ENCODE data around the gene PC. TPM values are rescaled to one million over a fixed set of nuclear protein-coding genes. Genes with fewer than 3 reads are reported as not detected.

Gene PC
- total RNA-seq, 1 experiment from 2014 or later, result 22.5 TPM

- H3K4me1 Mint-ChIP-seq (ENCODE audit: low read depth, unreplicated experiment), result peaks cover 16% of the 10 kb centered on the region
- Histone ChIP-seq H3K27me3 (replicated peaks; ENCODE audit: control insufficient read depth, insufficient read depth, low read length) (no peaks in the 10 kb centered on the region), H3K4me3 (ENCODE audit: low read depth, low read length) (no peak overlapping the region), H3K36me3 (ENCODE audit: control insufficient read depth, insufficient read depth, low read length) (no peaks in the 10 kb centered on the region), H3K4me1 (peaks cover 10% of the 10 kb centered on the region), H3K9me3 (no peaks in the 10 kb centered on the region)
- CTCF ChIA-PET, result no interaction called here
- no peak for DNase-seq
- no peaks in the 10 kb centered on the region for H3K36me3 Mint-ChIP-seq (ENCODE audit: insufficient read depth, unreplicated experiment)
- intact Hi-C loops (cut with micrococcal nuclease; ENCODE audit: unreplicated experiment), result no loop called here
- H3K27ac Mint-ChIP-seq (ENCODE audit: unreplicated experiment), result no peak overlapping the region
- H3K4me3 Mint-ChIP-seq (ENCODE audit: unreplicated experiment), result no peak overlapping the region
- POLR2A ChIA-PET, result no interaction called here
- no peaks in the 10 kb centered on the region for H3K27me3 Mint-ChIP-seq (ENCODE audit: insufficient read depth, unreplicated experiment)
- TF ChIP-seq, protein P1, sequence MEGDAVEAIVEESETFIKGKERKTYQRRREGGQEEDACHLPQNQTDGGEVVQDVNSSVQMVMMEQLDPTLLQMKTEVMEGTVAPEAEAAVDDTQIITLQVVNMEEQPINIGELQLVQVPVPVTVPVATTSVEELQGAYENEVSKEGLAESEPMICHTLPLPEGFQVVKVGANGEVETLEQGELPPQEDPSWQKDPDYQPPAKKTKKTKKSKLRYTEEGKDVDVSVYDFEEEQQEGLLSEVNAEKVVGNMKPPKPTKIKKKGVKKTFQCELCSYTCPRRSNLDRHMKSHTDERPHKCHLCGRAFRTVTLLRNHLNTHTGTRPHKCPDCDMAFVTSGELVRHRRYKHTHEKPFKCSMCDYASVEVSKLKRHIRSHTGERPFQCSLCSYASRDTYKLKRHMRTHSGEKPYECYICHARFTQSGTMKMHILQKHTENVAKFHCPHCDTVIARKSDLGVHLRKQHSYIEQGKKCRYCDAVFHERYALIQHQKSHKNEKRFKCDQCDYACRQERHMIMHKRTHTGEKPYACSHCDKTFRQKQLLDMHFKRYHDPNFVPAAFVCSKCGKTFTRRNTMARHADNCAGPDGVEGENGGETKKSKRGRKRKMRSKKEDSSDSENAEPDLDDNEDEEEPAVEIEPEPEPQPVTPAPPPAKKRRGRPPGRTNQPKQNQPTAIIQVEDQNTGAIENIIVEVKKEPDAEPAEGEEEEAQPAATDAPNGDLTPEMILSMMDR (IDR thresholded peaks at IDR 0.05; ENCODE audit: insufficient read depth in 1 of 2, low read depth in 1 of 2, low read length in 1 of 2, severe bottlenecking in 1 of 2, unreplicated experiment in 1 of 2), result no peak
- H3K9me3 Mint-ChIP-seq (ENCODE audit: unreplicated experiment), result no peaks in the 10 kb centered on the region
- no TSS peak for BruUV-seq (replicated peaks)
Measured at GRCh38 chr11:66888282-66888681, 69.9 kb downstream of the PC start.

- TF ChIP-seq, protein P1 (IDR thresholded peaks at IDR 0.05; ENCODE audit: insufficient read depth in 1 of 2, low read depth in 1 of 2, low read length in 1 of 2, severe bottlenecking in 1 of 2, unreplicated experiment in 1 of 2), result no peak
- Mint-ChIP-seq H3K27ac (ENCODE audit: unreplicated experiment) (no peak overlapping the region), H3K9me3 (ENCODE audit: unreplicated experiment) (no peaks in the 10 kb centered on the region), H3K36me3 (ENCODE audit: insufficient read depth, unreplicated experiment) (no peaks in the 10 kb centered on the region), H3K4me1 (ENCODE audit: low read depth, unreplicated experiment) (peaks cover 16% of the 10 kb centered on the region), H3K4me3 (ENCODE audit: unreplicated experiment) (no peak overlapping the region), H3K27me3 (ENCODE audit: insufficient read depth, unreplicated experiment) (no peaks in the 10 kb centered on the region)
- Histone ChIP-seq H3K4me1 (peaks cover 9% of the 10 kb centered on the region), H3K27me3 (replicated peaks; ENCODE audit: control insufficient read depth, insufficient read depth, low read length) (no peaks in the 10 kb centered on the region), H3K4me3 (ENCODE audit: low read depth, low read length) (no peak overlapping the region), H3K36me3 (ENCODE audit: control insufficient read depth, insufficient read depth, low read length) (no peaks in the 10 kb centered on the region), H3K9me3 (no peaks in the 10 kb centered on the region)
- intact Hi-C loops (cut with micrococcal nuclease; ENCODE audit: unreplicated experiment), result no loop called here
- DNase-seq, result no peak
- ChIA-PET POLR2A (no interaction called here), CTCF (interaction anchor here (1.0 kb wide), 1 partner anchor 32 kb away, joined by 4 read pairs; no protein-coding TSS in a partner anchor)
- no TSS peak for BruUV-seq (replicated peaks)
Measured at GRCh38 chr11:66887526-66887925, 70.7 kb downstream of the PC start.

- H3K27me3 Mint-ChIP-seq (ENCODE audit: insufficient read depth, unreplicated experiment), result no peaks in the 10 kb centered on the region
- no peak overlapping the region for H3K27ac Mint-ChIP-seq (ENCODE audit: unreplicated experiment)
- Histone ChIP-seq H3K27me3 (replicated peaks; ENCODE audit: control insufficient read depth, insufficient read depth, low read length) (no peaks in the 10 kb centered on the region), H3K4me3 (ENCODE audit: low read depth, low read length) (no peak overlapping the region), H3K9me3 (no peaks in the 10 kb centered on the region), H3K36me3 (ENCODE audit: control insufficient read depth, insufficient read depth, low read length) (no peaks in the 10 kb centered on the region), H3K4me1 (peaks cover 1% of the 10 kb centered on the region; the same call in 1 of the 2 replicates)
- ChIA-PET POLR2A (no interaction called here), CTCF (interaction anchor here (1.0 kb wide), 1 partner anchor 31 kb away, joined by 4 read pairs; no protein-coding TSS in a partner anchor)
- peaks cover 9% of the 10 kb centered on the region for H3K4me1 Mint-ChIP-seq (ENCODE audit: low read depth, unreplicated experiment)
- DNase-seq, result no peak
- BruUV-seq (replicated peaks), result no TSS peak
- no peak overlapping the region for H3K4me3 Mint-ChIP-seq (ENCODE audit: unreplicated experiment)
- TF ChIP-seq, protein P1 (IDR thresholded peaks at IDR 0.05; ENCODE audit: insufficient read depth in 1 of 2, low read depth in 1 of 2, low read length in 1 of 2, severe bottlenecking in 1 of 2, unreplicated experiment in 1 of 2), result no peak
- intact Hi-C loops (cut with micrococcal nuclease; ENCODE audit: unreplicated experiment), result no loop called here
- no peaks in the 10 kb centered on the region for H3K36me3 Mint-ChIP-seq (ENCODE audit: insufficient read depth, unreplicated experiment)
- no peaks in the 10 kb centered on the region for H3K9me3 Mint-ChIP-seq (ENCODE audit: unreplicated experiment)
Measured at GRCh38 chr11:66886671-66887221, 71.4 kb downstream of the PC start.

Measured in Caco-2 (cell line).